ENCODE measurements around the gene CNTN1. TPM values are rescaled to one million over a fixed set of nuclear protein-coding genes. Genes with fewer than 3 reads are reported as not detected.
A peak's percentile ranks its signal among the peaks of the same experiment; 100 is the strongest.

The CNTN1 gene
- total RNA-seq, 4 donors from 2014 or later = 0.15 to 0.29 (median 0.22) TPM

GRCh38 chr12:40681148-40681547 is 11.1 kb upstream of the CNTN1 start:
- Histone ChIP-seq H3K4me3 (no peak overlapping the region), H3K27ac (no peak overlapping the region), H3K27me3 (no peaks in the 10 kb centered on the region), H3K9me3 (no peaks in the 10 kb centered on the region), H3K4me1 (no peaks in the 10 kb centered on the region), H3K36me3 (no peaks in the 10 kb centered on the region)
- TF ChIP-seq CTCF (IDR thresholded peaks at IDR 0.05 in 4 of 5, conservative IDR thresholded peaks at IDR 0.05 in 1 of 5) = no peak
- TF ChIP-seq POLR2A (IDR thresholded peaks at IDR 0.05) = no peak
- no peak for DNase-seq
- intact Hi-C loops (cut with DNase I; ENCODE audit: low total_unique reads) = no loop called here
- in situ Hi-C loops (cut with MboI; ENCODE audit: low sequenced_read_pairs in 4 of 4) = no loop called here
- ATAC-seq = no peak

DNA sequence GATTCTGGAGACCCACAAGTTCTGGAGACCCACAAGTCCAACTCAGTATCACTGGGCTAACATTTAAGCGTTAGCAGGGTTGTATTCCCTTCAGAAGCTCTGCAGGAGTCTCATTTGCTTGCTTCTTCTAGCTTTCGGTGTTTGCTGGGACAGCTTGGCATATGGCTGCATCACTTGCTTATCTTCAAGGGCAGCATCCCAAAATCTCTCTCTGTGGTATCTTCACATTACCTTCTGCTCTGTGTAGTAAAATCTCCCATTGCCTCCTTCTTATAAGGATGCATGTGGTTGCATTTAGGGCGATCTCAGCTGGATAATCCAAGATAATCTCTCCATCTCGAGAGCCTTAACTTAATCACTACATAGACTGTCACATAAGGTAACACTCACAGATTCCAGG is 7.3 kb upstream of the CNTN1 start:
- no peaks in the 10 kb centered on the region for H3K36me3 ChIP-seq
- TF ChIP-seq CTCF (IDR thresholded peaks at IDR 0.05 in 4 of 5, conservative IDR thresholded peaks at IDR 0.05 in 1 of 5) (no peak), POLR2A (IDR thresholded peaks at IDR 0.05) (no peak)
- intact Hi-C loops (cut with DNase I; ENCODE audit: low total_unique reads) = no loop called here
- no peaks in the 10 kb centered on the region for H3K27me3 ChIP-seq
- in situ Hi-C loops (cut with MboI; ENCODE audit: low sequenced_read_pairs in 4 of 4) = no loop called here
- H3K9me3 ChIP-seq = no peaks in the 10 kb centered on the region
- ATAC-seq (no peak), DNase-seq (no peak)
- H3K4me1 ChIP-seq = no peaks in the 10 kb centered on the region
- no peak overlapping the region for H3K27ac ChIP-seq
- H3K4me3 ChIP-seq = no peak overlapping the region

GRCh38 chr12:40688085-40688725 is 4.0 kb upstream of the CNTN1 start:
- in situ Hi-C loops (cut with MboI; ENCODE audit: low sequenced_read_pairs in 4 of 4) (no loop called here), intact Hi-C loops (cut with DNase I; ENCODE audit: low total_unique reads) (no loop called here)
- TF ChIP-seq POLR2A (IDR thresholded peaks at IDR 0.05) = no peak
- no peak for TF ChIP-seq CTCF (IDR thresholded peaks at IDR 0.05 in 4 of 5, conservative IDR thresholded peaks at IDR 0.05 in 1 of 5)
- no peak for ATAC-seq
- H3K36me3 ChIP-seq = no peaks in the 10 kb centered on the region
- no peaks in the 10 kb centered on the region for H3K9me3 ChIP-seq
- H3K4me3 ChIP-seq = no peak overlapping the region
- H3K27me3 ChIP-seq = peaks cover 14 to 17% (median 16%) of the 10 kb centered on the region in 3 donors
- no peak for DNase-seq
- no peak overlapping the region for H3K27ac ChIP-seq
- H3K4me1 ChIP-seq = no peaks in the 10 kb centered on the region

DNA sequence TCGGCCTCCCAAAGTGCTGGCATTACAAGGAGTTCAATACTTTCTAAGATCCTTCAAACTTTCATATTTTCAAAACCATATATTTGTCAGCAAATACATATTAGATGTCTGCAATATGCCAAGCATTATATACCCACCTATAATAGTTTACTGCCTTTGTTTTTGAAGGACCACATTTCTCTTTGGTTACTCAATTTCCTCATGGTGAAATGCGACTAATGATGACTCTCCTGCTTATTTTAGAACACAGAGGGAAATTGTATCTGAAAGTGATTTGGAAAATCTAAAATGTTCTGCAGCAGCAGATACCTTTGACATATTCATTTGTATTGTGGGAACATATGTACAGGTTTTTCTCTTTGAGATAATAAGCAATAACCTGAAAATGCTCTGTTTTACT is 2.7 kb upstream of the CNTN1 start:
- intact Hi-C loops (cut with DNase I; ENCODE audit: low total_unique reads) (no loop called here), in situ Hi-C loops (cut with MboI; ENCODE audit: low sequenced_read_pairs in 4 of 4) (no loop called here)
- TF ChIP-seq POLR2A (IDR thresholded peaks at IDR 0.05) = no peak
- no peak for TF ChIP-seq CTCF (IDR thresholded peaks at IDR 0.05 in 4 of 5, conservative IDR thresholded peaks at IDR 0.05 in 1 of 5)
- no peaks in the 10 kb centered on the region for H3K4me1 ChIP-seq
- peaks cover 19 to 25% (median 24%) of the 10 kb centered on the region in 3 donors for H3K27me3 ChIP-seq
- H3K9me3 ChIP-seq = no peaks in the 10 kb centered on the region
- no peak for ATAC-seq
- no peak overlapping the region for H3K4me3 ChIP-seq
- no peaks in the 10 kb centered on the region for H3K36me3 ChIP-seq
- no peak for DNase-seq
- no peak overlapping the region for H3K27ac ChIP-seq

- intact Hi-C loops (cut with DNase I; ENCODE audit: low total_unique reads) (no loop called here), in situ Hi-C loops (cut with MboI; ENCODE audit: low sequenced_read_pairs in 4 of 4) (no loop called here)
- no peaks in the 10 kb centered on the region for H3K36me3 ChIP-seq
- DNase-seq (no peak), ATAC-seq (no peak)
- no peaks in the 10 kb centered on the region for H3K4me1 ChIP-seq
- TF ChIP-seq POLR2A (IDR thresholded peaks at IDR 0.05) = no peak
- no peak for TF ChIP-seq CTCF (IDR thresholded peaks at IDR 0.05 in 4 of 5, conservative IDR thresholded peaks at IDR 0.05 in 1 of 5)
- no peaks in the 10 kb centered on the region for H3K9me3 ChIP-seq
- peak overlapping the region; percentile 30 to 47 (median 40) for H3K4me3 ChIP-seq
- no peak overlapping the region for H3K27ac ChIP-seq
- peaks cover 19 to 25% (median 24%) of the 10 kb centered on the region in 3 donors for H3K27me3 ChIP-seq
Observed at GRCh38 chr12:40692765-40693206, 547 bp downstream of the CNTN1 start.

Data from gastrocnemius medialis (tissue), 4 donors.